BLaER1 (cell line): Measurements from ENCODE around the gene NFE2L2.

Experiments
- H3K27ac ChIP-seq: shearing (Covaris generic); formaldehyde crosslinking; 2 replicates; pipeline ENCODE4 v1.8.1; 2022
- H3K27me3 ChIP-seq: shearing (Covaris generic); formaldehyde crosslinking; 2 replicates; pipeline ENCODE4 v1.8.1; 2022
- H3K36me3 ChIP-seq: shearing (Covaris generic); formaldehyde crosslinking; 2 replicates; pipeline ENCODE4 v1.8.1; 2022
- H3K4me1 ChIP-seq: shearing (Covaris generic); formaldehyde crosslinking; 2 replicates; pipeline ENCODE4 v1.8.1; 2022
- H3K4me2 ChIP-seq: shearing (Covaris generic); formaldehyde crosslinking; 2 replicates; pipeline ENCODE4 v1.8.1; 2022
- H3K4me3 ChIP-seq: shearing (Covaris generic); formaldehyde crosslinking; 2 replicates; pipeline ENCODE4 v1.8.1; 2022
- H3K9ac ChIP-seq: shearing (Covaris generic); formaldehyde crosslinking; 2 replicates; pipeline ENCODE4 v1.8.1; 2022
- H3K9me3 ChIP-seq: shearing (Covaris generic); formaldehyde crosslinking; 2 replicates; pipeline ENCODE4 v1.8.1; 2022
- H4K20me1 ChIP-seq: shearing (Covaris generic); formaldehyde crosslinking; 2 replicates; pipeline ENCODE4 v1.8.1; 2022
- Cebpa-rat ChIP-seq: shearing (Covaris generic); IDR thresholded peaks from 2 replicates; pipeline ENCODE4 v1.8.1; 2022

NFE2L2 gene

DNA sequence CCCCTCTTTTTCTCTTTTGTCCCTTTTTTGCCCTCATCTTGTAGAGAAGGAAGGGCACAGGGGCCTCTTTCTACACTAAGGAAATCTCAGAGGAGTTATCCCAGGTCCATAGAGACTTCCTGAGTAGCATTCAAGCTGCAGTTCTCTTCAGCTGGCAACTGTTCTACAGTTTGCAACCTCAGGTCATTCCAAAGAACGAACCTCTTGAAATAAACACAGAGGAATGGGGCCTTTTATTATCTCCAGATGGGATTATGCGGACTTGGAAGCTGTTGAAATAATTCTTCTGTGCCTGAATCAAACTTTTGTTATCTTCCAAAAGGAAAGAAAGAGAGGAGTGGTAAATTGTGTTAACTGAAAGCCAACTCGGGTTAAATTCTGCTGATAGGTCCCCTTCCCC lies 31.0 kb upstream of the NFE2L2 start:
- Histone ChIP-seq H3K27me3 (no peaks in the 10 kb centered on the region), H4K20me1 (no peaks in the 10 kb centered on the region), H3K36me3 (no peaks in the 10 kb centered on the region), H3K9me3 (no peaks in the 10 kb centered on the region), H3K4me2 (no peak overlapping the region), H3K4me3 (no peak overlapping the region), H3K4me1 (peaks cover 6% of the 10 kb centered on the region), H3K27ac (no peak overlapping the region), H3K9ac (no peak overlapping the region)
- TF ChIP-seq Cebpa-rat, result no peak

DNA sequence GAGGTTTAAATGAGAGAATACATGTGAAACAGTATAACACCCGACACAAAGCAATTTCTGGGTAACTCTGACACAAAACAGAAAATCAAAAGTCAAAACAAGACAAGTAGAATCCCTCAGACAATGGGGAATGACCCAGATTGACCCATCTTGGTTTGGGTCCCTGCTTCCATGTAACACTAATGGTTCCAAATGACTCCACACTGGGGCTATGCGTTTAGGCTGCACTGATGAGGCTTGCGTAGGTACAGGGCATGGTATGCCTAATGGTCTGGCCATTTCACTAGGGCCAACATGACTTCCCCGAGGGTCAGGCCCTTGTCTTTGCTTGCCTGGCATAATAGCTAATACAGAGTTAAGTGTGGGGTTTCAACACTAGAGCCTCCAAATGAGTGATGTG lies 27.2 kb upstream of the NFE2L2 start:
- Histone ChIP-seq H3K4me2 (no peak overlapping the region), H3K9me3 (no peaks in the 10 kb centered on the region), H3K4me3 (no peak overlapping the region), H3K4me1 (peaks cover 14% of the 10 kb centered on the region), H4K20me1 (no peaks in the 10 kb centered on the region), H3K9ac (no peak overlapping the region), H3K36me3 (no peaks in the 10 kb centered on the region), H3K27me3 (no peaks in the 10 kb centered on the region), H3K27ac (no peak overlapping the region)
- TF ChIP-seq Cebpa-rat, result no peak

DNA sequence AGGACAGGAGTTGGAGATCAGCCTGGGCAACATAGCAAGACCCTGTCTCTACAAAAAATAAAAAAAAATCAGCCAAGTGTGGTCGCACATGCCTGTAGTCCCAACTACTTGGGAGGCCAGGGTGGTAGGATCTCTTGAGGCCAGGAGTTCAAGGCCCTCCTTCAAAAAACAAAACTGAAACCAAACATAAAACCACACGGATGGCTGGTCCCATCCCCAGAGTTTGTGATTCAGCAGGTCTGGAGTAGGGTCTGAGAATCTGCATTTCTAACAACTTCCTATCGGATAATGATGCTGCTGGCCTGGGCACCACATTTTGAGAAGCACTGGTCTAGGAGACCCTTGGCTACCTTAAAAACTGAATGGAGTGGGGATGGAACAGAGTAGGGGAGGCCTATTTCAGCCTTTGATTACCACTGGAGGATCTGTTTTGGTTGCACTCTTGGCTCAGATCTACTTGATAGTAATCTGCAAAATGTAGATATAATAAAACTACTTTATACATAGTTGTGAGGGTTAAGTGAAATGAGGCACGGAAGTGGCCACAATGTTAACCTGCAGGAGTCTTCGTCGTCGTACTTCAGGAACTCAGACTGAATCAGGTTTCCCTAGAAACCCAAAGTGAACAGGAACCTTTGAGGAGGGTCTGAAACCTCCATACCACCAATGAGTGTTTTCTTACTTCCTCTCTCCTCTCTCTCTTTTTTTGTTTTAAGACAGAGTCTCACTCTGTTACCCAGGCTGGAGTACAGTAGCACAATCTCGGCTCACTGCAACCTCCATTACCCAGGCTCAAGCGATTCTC lies 25.5 kb upstream of the NFE2L2 start:
- Histone ChIP-seq H3K4me2 (peak overlapping the region; percentile 33), H4K20me1 (no peaks in the 10 kb centered on the region), H3K27me3 (no peaks in the 10 kb centered on the region), H3K4me3 (no peak overlapping the region), H3K36me3 (no peaks in the 10 kb centered on the region), H3K4me1 (peaks cover 16% of the 10 kb centered on the region), H3K9ac (no peak overlapping the region), H3K27ac (no peak overlapping the region), H3K9me3 (no peaks in the 10 kb centered on the region)
- TF ChIP-seq Cebpa-rat, result no peak

DNA sequence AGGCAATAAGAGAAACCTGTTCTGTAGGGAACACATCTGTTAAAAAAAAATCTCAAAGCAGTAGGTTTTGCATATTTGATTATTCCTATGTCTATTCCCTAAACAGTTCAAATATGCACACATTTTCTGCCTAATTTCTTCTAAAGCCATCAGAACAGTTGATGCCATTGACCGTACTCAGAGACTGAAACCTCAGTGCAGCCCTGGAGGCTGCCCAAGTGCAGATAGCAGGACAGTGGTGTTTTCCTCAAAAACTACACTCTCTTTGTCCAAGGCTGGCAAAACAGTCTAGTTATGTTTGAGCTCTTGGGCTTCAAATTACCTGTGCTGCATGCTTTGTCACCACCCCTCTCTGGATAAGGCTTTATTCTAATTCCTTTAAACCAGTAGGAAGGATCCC lies 23.3 kb upstream of the NFE2L2 start:
- Histone ChIP-seq H4K20me1 (no peaks in the 10 kb centered on the region), H3K4me2 (no peak overlapping the region), H3K4me3 (no peak overlapping the region), H3K27ac (no peak overlapping the region), H3K27me3 (no peaks in the 10 kb centered on the region), H3K9ac (no peak overlapping the region), H3K4me1 (peaks cover 28% of the 10 kb centered on the region), H3K9me3 (no peaks in the 10 kb centered on the region), H3K36me3 (no peaks in the 10 kb centered on the region)
- TF ChIP-seq Cebpa-rat, result no peak

DNA sequence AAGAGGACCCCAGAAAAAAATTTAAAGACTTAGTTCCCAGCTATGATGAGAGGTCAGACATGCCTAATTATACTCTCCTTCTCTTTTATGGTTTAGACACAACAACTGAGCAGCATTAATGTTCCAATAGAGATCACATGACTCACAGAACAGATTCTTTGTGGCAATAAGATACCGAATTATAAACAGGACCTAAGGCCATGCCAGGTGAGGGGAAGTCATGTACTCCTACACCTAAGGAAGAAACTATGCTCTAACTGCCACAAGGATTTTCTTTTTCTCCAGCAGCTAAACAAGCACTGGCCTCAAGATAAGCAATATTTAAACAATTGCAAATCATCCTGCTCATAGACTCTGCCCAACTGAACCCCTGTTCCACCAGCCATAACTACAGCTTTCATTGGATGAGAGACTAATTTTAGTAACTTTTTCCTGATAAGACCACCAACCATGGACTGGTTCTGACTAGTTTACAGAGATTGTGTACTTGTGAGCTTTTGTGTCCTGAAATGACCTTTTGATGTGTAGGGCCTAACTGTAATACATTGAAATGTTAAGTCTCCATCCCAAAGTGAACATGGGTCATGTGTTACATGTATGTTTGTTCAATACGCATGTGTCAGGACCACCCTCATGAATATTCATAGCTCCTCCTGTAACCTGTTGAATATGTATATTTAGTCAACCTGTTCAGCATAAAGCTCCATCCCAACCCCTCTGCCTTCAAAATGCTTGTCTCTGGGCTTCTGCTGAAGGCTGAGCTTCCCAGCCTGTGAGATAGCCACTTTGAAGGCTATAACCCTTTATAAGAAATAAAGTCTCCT lies 21.6 kb upstream of the NFE2L2 start:
- no peak overlapping the region for H3K4me3 ChIP-seq
- no peak for TF ChIP-seq Cebpa-rat
- no peaks in the 10 kb centered on the region for H3K36me3 ChIP-seq
- H3K4me1 ChIP-seq, result peaks cover 45% of the 10 kb centered on the region
- H4K20me1 ChIP-seq, result no peaks in the 10 kb centered on the region
- no peak overlapping the region for H3K4me2 ChIP-seq
- no peaks in the 10 kb centered on the region for H3K27me3 ChIP-seq
- no peak overlapping the region for H3K27ac ChIP-seq
- no peak overlapping the region for H3K9ac ChIP-seq
- H3K9me3 ChIP-seq, result no peaks in the 10 kb centered on the region

DNA sequence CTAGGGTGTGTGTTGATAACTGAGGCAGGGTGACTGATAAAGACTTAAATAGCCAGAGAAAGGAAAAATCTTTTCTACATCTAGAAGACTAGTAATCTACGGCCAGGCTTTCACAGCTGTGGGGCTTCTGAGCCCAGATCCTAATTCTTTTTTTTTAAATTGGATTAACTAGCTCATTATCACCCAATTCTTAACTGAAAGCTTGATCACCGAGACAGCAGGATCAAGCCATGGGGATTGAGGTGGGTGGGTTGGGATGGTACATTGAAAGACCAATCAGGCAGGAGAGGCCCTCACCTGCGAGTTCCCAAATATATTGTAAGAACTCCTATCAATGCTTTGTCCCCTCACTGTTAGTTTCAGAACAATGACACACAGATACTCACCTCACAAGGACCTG lies 20.0 kb upstream of the NFE2L2 start:
- Histone ChIP-seq H4K20me1 (no peaks in the 10 kb centered on the region), H3K27ac (no peak overlapping the region), H3K36me3 (no peaks in the 10 kb centered on the region), H3K27me3 (no peaks in the 10 kb centered on the region), H3K4me2 (no peak overlapping the region), H3K4me1 (peaks cover 49% of the 10 kb centered on the region), H3K9ac (no peak overlapping the region), H3K4me3 (no peak overlapping the region), H3K9me3 (no peaks in the 10 kb centered on the region)
- TF ChIP-seq Cebpa-rat, result no peak

DNA sequence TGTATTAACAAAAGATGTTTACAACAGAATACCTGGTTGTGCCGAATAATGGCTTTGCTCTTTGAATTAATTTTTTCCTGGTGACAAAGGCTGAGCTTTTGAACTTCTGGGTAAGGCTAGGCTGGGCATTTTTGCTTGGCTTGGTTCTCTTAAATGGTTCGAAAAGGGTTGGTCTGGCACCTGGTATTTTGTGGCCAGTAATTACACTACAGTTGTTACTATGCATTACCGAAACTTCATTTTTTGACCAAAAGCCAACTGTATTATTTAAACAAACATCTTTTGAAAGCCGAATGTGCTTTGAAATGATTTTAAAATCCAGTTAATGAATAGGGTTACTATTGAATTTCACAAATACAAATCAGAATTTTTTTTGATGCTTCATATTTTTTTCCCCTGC lies 19.4 kb upstream of the NFE2L2 start:
- Histone ChIP-seq H3K4me1 (peaks cover 49% of the 10 kb centered on the region), H3K36me3 (no peaks in the 10 kb centered on the region), H3K4me2 (no peak overlapping the region), H3K9me3 (no peaks in the 10 kb centered on the region), H3K27ac (no peak overlapping the region), H3K4me3 (no peak overlapping the region), H3K9ac (no peak overlapping the region), H4K20me1 (no peaks in the 10 kb centered on the region), H3K27me3 (no peaks in the 10 kb centered on the region)
- TF ChIP-seq Cebpa-rat, result no peak

DNA sequence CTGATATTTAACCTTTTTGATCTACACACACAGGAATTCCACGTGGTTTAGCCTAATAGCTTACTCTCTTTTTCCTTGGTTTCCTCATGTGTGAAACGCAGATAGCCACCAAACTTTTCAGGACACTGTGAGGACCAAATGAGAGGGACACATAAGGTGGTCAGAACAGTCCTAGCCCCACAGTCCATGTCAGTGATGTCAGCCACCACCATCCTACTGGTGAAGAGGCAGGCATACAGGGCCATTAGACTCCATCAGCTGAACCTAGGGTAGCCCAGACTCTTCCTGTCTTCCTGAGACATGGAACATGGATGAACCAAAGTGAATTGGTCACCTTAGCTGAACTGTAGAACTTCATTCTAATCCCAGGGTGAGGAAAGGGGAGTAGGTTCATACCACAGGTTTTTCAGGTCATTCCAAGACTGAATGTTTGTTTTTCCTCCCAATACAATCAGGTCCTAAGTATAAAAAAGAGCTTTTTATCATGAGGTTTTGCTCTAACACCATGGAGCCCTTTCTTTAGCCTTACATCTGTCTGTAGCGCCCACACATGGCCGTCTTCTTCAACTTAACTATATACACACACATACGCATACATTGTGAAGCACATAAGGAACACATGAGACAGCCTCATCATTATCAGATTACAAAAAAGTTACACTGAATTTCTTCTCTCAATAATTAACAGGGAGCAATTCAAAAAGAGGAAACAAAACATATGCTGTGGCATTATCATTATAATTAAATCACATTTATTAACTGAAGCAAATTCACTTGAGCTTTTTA lies 18.5 kb upstream of the NFE2L2 start:
- no peak overlapping the region; the same call in 1 of the 2 replicates for H3K9ac ChIP-seq
- peaks cover 49% of the 10 kb centered on the region for H3K4me1 ChIP-seq

DNA sequence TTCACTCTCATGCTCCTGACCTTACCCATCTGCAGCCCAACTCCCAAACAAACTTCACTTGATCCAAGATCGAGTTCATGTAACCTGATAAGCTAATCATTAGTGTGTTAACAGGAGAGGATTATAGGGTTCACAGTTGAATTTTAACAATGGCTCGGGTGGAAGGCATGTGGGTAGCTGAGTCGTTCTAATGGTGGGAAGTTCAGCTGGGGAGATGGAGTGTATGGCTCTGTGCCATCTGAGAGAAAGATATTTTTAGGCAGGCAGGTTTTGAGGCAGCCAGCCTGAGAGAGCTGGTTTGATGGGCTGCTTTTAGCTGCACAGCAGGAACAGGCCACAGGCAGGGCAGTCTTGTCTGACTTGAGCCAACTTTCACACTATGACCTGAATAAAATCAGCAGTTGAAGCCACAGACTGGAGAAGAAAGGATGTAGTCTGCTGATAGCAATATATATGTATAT lies 17.7 kb upstream of the NFE2L2 start:
- Histone ChIP-seq H3K27me3 (no peaks in the 10 kb centered on the region), H3K4me3 (0 out of 2 replicates have a peak overlapping the region, but pooled peaks have one; percentile 23), H4K20me1 (no peaks in the 10 kb centered on the region), H3K9me3 (no peaks in the 10 kb centered on the region), H3K36me3 (no peaks in the 10 kb centered on the region), H3K4me2 (peak overlapping the region; percentile 83), H3K4me1 (peaks cover 49% of the 10 kb centered on the region), H3K9ac (peak overlapping the region; percentile 35; the same call in 1 of the 2 replicates), H3K27ac (peak overlapping the region; percentile 70)
- no peak for TF ChIP-seq Cebpa-rat

More for the DNA sequence above, 18.5 kb upstream of the NFE2L2 start:
- H3K36me3 ChIP-seq, result no peaks in the 10 kb centered on the region
- H3K4me3 ChIP-seq, result no peak overlapping the region
- H3K9me3 ChIP-seq, result no peaks in the 10 kb centered on the region
- H4K20me1 ChIP-seq, result no peaks in the 10 kb centered on the region
- no peaks in the 10 kb centered on the region for H3K27me3 ChIP-seq
- TF ChIP-seq Cebpa-rat, result no peak
- peak overlapping the region; percentile 70 for H3K27ac ChIP-seq
- H3K4me2 ChIP-seq, result peak overlapping the region; percentile 83
